Keratinocyte (primary cell): Measurements from ENCODE around the gene CD79A. TPM values are rescaled to one million over a fixed set of nuclear protein-coding genes. Genes with fewer than 3 reads are reported as not detected.
A peak's percentile ranks its signal among the peaks of the same experiment; 100 is the strongest.

Experiments
- DNase-seq: peaks from one replicate; pipeline ENCODE4 v3.0.0-alpha.2; 2011; ENCODE audit warnings: low read depth, missing footprints, low spot score
- FAIRE-seq: peaks from 2 replicates; lab custom pipeline; 2011; peaks lifted over from hg19 to GRCh38; lab: Jason Lieb, UNC
- H2AFZ ChIP-seq: 2 replicates; pipeline ENCODE4 v1.6.0; 2012; ENCODE audit warnings: low read length, control low read depth, inconsistent platforms; ENCODE audit not compliant: control insufficient read depth
- H3K27ac ChIP-seq: 2 replicates; pipeline ENCODE4 v1.5.1; 2011; ENCODE audit warnings: low read length; ENCODE audit not compliant: control insufficient read depth, insufficient read depth
- H3K27me3 ChIP-seq: 3 replicates; pipeline ENCODE4 v1.6.0; 2011; ENCODE audit warnings: low read length; ENCODE audit not compliant: control insufficient read depth, insufficient read depth; ENCODE audit errors: extremely low read depth
- H3K36me3 ChIP-seq, 2 experiments: 2 replicates in 1 of 2; 3 replicates in 1 of 2; pipeline ENCODE4 v1.5.1; 2011; ENCODE audit warnings: low read length in 2 of 2, mild to moderate bottlenecking in 1 of 2; ENCODE audit not compliant: control insufficient read depth in 2 of 2, insufficient read depth in 2 of 2; ENCODE audit errors: extremely low read depth in 1 of 2
- H3K4me1 ChIP-seq: 3 replicates; pipeline ENCODE4 v1.5.1; 2011; ENCODE audit warnings: low read length; ENCODE audit not compliant: control insufficient read depth, insufficient read depth; ENCODE audit errors: extremely low read depth
- H3K4me2 ChIP-seq: 3 replicates; pipeline ENCODE4 v1.6.0; 2011; ENCODE audit warnings: low read depth, low read length; ENCODE audit not compliant: control insufficient read depth, insufficient read depth; ENCODE audit errors: extremely low read depth
- H3K4me3 ChIP-seq, 3 experiments: fragments of 200-600 bp in 1 of 3; sonication (generic) in 1 of 3; 2 replicates in 2 of 3; 3 replicates in 1 of 3; pipeline ENCODE4 v1.5.1; 2011 to 2016; ENCODE audit warnings: low read length in 3 of 3, mild to moderate bottlenecking in 3 of 3, control low read depth in 2 of 3, inconsistent platforms in 1 of 3, low read depth in 1 of 3, mixed read lengths in 1 of 3, mixed run types in 1 of 3, moderate library complexity in 1 of 3; ENCODE audit not compliant: control insufficient read depth in 2 of 3, insufficient read depth in 2 of 3; ENCODE audit errors: extremely low read depth in 1 of 3
- H3K79me2 ChIP-seq: 2 replicates; pipeline ENCODE4 v1.6.0; 2012; ENCODE audit warnings: low read length; ENCODE audit not compliant: control insufficient read depth, insufficient read depth
- H3K9ac ChIP-seq: 3 replicates; pipeline ENCODE4 v1.6.0; 2011; ENCODE audit warnings: low read length; ENCODE audit not compliant: control insufficient read depth, insufficient read depth; ENCODE audit errors: extremely low read depth
- H3K9me1 ChIP-seq: 3 replicates; pipeline ENCODE4 v1.6.0; 2011; ENCODE audit warnings: low read length; ENCODE audit not compliant: control insufficient read depth, insufficient read depth; ENCODE audit errors: extremely low read depth
- H3K9me3 ChIP-seq: 2 replicates; pipeline ENCODE4 v1.5.1; 2012; ENCODE audit warnings: low read depth, low read length; ENCODE audit not compliant: control insufficient read depth
- H4K20me1 ChIP-seq: 3 replicates; pipeline ENCODE4 v1.6.0; 2011; ENCODE audit warnings: low read length; ENCODE audit not compliant: control insufficient read depth, insufficient read depth; ENCODE audit errors: extremely low read depth
- EZH2 ChIP-seq: IDR thresholded peaks from one replicate; pipeline ENCODE4 v1.6.1; 2012; ENCODE audit warnings: inconsistent platforms, mild to moderate bottlenecking, low read length, moderate library complexity
- dilution Hi-C: fragments of 300-500 bp; cut with MboI; formaldehyde crosslinking; loops from one replicate; pipeline ENCODE4 v1.7.0; 2020; ENCODE audit warnings: low sequenced_read_pairs; ENCODE audit not compliant: extremely low pct_ligation_motif_present
- polyA plus RNA-seq, 5 experiments: library from polyadenylated mRNA; depleted of rRNA in 3 of 5; stranded (reverse) in 3 of 5; stranded (forward) in 1 of 5; unstranded in 1 of 5; fragments of >200 nt; gene quantifications; 1 replicate in 1 of 5; 2 replicates in 3 of 5; 3 replicates in 1 of 5; pipeline versions ENCODE4 v1.2.1 to v1.2.3, GENCODE V29; 2011 to 2012; ENCODE audit warnings: missing spikeins in 2 of 5, low read depth in 1 of 5, low replicate concordance in 1 of 5
- TF ChIP-seq, protein P1 (sequence below), 3 experiments: IDR thresholded peaks in 1 of 3; conservative IDR thresholded peaks in 1 of 3; optimal IDR thresholded peaks in 1 of 3; 2 replicates in 2 of 3; 3 replicates in 1 of 3; pipeline versions ENCODE3 to v1.5.1; 2011; ENCODE audit warnings: low read length in 3 of 3, mild to moderate bottlenecking in 3 of 3, moderate library complexity in 2 of 3, control low read depth in 1 of 3, inconsistent platforms in 1 of 3; ENCODE audit not compliant: insufficient read depth in 2 of 3; ENCODE audit errors: extremely low read depth in 1 of 3

CD79A gene
- polyA plus RNA-seq, 1 donor (not counting 4 experiments of a cell fraction or from before 2014, with no cell fraction given) = 0.07 TPM

DNA sequence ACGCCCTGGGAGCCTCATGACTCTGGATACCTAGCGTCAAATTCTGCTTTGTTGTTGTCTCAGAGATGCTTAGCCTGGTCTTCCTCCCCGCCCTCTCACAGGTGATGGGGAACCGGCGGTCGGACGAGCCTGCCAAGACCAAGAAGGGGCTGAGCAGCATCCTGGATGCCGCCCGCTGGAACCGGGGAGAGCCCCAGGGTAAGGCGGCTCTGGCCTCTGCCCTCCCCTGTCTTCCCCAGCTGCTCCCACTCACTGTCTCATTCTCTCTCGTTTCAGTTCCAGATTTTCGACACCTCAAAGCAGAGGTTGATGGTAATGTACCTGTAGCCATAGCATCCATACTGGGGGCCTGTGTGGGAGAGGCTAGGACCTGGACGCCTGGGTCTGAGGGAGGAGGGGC lies 17.3 kb downstream of the CD79A start:
- Histone ChIP-seq H3K9ac (no peak overlapping the region), H4K20me1 (no peaks in the 10 kb centered on the region), H3K9me1 (no peaks in the 10 kb centered on the region), H3K36me3 (peaks cover 34 to 49% of the 10 kb centered on the region in 2 experiments), H3K4me1 (no peaks in the 10 kb centered on the region), H3K27ac (no peak overlapping the region), H3K9me3 (no peaks in the 10 kb centered on the region), H3K4me2 (no peak overlapping the region), H2AFZ (no peak overlapping the region), H3K27me3 (no peaks in the 10 kb centered on the region), H3K79me2 (peaks cover 14% of the 10 kb centered on the region), H3K4me3 (no peak overlapping the region)
- no peak for FAIRE-seq
- TF ChIP-seq EZH2 = no peak
- TF ChIP-seq, protein P1, sequence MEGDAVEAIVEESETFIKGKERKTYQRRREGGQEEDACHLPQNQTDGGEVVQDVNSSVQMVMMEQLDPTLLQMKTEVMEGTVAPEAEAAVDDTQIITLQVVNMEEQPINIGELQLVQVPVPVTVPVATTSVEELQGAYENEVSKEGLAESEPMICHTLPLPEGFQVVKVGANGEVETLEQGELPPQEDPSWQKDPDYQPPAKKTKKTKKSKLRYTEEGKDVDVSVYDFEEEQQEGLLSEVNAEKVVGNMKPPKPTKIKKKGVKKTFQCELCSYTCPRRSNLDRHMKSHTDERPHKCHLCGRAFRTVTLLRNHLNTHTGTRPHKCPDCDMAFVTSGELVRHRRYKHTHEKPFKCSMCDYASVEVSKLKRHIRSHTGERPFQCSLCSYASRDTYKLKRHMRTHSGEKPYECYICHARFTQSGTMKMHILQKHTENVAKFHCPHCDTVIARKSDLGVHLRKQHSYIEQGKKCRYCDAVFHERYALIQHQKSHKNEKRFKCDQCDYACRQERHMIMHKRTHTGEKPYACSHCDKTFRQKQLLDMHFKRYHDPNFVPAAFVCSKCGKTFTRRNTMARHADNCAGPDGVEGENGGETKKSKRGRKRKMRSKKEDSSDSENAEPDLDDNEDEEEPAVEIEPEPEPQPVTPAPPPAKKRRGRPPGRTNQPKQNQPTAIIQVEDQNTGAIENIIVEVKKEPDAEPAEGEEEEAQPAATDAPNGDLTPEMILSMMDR (optimal IDR thresholded peaks at IDR 0.05 in 1 of 3, IDR thresholded peaks at IDR 0.05 in 1 of 3, conservative IDR thresholded peaks at IDR 0.05 in 1 of 3; ENCODE audit: extremely low read depth in 1 of 3, insufficient read depth in 2 of 3, low read length in 3 of 3) = no peak
- dilution Hi-C loops = no loop called here
- DNase-seq = no peak

DNA sequence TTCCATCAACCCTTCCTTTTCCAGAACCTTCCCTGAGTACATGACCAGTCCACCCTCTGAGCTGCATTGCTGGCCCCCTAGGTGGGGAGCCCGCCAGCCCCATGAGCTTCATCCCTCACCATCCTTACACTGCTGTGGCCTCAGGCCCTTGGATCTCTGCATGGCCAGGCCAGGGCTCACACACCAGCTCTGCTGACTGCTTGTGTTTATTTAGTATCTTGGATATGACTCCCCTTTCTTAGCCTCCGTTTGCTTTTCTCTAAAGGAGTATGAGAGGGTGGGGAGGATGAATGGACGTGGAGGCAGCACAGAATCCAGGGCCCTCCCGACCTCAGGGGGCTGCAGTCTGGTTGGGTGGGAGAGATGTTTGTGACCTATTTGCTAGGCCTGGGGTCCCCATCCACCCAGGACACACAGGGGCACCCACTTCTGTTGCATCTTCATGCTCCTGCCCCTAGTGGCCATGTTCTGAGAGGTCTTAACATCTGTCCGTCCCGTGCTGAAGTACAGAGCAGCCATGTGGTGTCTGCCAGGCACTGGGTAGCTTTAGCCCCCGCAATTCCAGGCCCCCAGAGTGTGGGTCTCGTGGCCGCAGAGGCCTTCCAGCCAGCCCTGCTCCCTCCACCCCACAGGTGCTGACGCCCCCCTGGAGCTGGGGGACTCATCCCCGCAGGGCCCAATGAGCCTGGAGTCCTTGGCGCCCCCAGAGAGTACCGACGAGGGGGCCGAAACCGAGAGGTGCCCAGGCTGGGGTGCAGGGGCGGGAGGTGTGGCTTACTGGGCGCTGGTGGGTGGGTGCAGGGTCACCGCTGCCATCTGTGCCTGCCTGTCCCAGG lies 18.9 kb downstream of the CD79A start:
- H3K4me1 ChIP-seq = no peaks in the 10 kb centered on the region
- H3K79me2 ChIP-seq = peaks cover 6% of the 10 kb centered on the region
- no peak overlapping the region for H3K9ac ChIP-seq
- FAIRE-seq (no peak), DNase-seq (no peak)
- H3K36me3 ChIP-seq = peaks cover 36 to 52% of the 10 kb centered on the region in 2 experiments
- H3K27me3 ChIP-seq = no peaks in the 10 kb centered on the region
- no peak overlapping the region for H3K4me2 ChIP-seq
- no peak overlapping the region for H3K27ac ChIP-seq
- dilution Hi-C loops = no loop called here
- TF ChIP-seq EZH2 = no peak
- TF ChIP-seq, protein P1 (optimal IDR thresholded peaks at IDR 0.05 in 1 of 3, IDR thresholded peaks at IDR 0.05 in 1 of 3, conservative IDR thresholded peaks at IDR 0.05 in 1 of 3; ENCODE audit: extremely low read depth in 1 of 3, insufficient read depth in 2 of 3, low read length in 3 of 3) = peak in 1 of 3 experiments; percentile 28
- H4K20me1 ChIP-seq = no peaks in the 10 kb centered on the region
- H3K9me1 ChIP-seq = no peaks in the 10 kb centered on the region
- H2AFZ ChIP-seq = no peak overlapping the region
- no peaks in the 10 kb centered on the region for H3K9me3 ChIP-seq
- no peak overlapping the region for H3K4me3 ChIP-seq
